NOMO-1 treated with DMSO at 0.1 percent for 48 hours (cell line): Measurements from ENCODE around the gene ATP1A2.

Experiments
- DNase-seq: peaks from one replicate; lab custom pipeline; 2025; ENCODE audit not compliant: unreplicated experiment; lab: John Stamatoyannopoulos, UW

ATP1A2 gene

DNA sequence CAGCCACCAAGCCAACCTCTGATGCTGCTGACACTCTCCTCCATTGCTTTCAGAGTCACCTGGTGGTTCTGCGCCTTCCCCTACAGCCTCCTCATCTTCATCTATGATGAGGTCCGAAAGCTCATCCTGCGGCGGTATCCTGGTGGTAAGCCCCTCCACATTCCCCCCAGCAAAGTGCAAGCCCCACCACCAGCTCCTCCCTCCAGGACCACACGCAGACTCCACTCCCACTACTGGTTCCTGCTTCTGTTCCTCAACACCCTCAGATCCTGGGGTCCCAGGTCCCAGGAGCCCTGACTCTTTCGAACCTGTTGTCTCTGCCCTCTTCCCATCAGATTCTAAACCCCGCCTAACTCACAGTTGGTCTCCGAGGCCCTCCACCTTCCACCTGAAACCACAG, 24.3 kb downstream of the ATP1A2 start:
- DNase-seq: no peak

DNA sequence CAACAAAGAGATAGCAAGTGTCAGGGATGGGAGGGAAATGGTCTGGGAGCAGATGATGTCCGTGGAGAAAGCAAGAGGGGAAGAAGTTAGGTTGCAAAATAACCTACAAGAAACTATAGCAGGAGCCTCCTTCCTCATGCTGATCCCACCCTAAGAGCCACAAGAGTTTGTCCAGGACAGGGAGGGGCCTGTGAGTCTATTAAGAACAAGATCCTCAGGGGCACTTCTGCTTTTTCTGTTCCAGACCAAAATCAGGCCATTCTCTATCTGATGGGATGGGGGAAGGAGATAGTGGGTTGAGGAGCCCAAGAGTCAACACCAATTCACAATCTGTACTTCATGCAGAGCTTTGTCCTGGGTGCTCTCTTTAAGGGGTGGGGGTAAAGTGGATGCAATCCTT, 28.1 kb downstream of the ATP1A2 start:
- peak; percentile 94 for DNase-seq

- DNase-seq: no peak
These were observed 29.4 kb downstream of the ATP1A2 start for GRCh38 chr1:160144921-160145320.

- DNase-seq: no peak
These were observed 30.5 kb downstream of the ATP1A2 start for GRCh38 chr1:160146107-160146506.

DNA sequence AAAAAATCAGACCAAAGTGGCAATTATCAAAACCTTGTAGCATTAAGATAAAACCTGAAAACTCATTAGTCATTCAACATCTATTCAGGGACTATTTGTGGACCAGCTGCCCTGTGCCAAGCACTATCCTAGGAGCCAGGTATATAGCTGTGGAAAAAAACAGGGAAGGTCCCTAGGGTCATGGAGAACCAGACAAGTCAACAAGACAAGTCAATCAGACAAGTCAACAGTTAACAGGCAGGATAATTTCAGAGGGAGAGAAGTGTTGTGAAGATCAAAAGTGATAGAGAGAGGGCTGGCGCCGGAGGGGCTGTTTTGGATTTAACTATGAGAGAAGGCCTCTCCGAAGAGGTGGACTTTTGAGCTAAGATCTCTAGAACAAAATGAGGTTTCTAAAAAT, 32.6 kb downstream of the ATP1A2 start:
- no peak for DNase-seq

GRCh38 chr1:160149233-160149632, 33.7 kb downstream of the ATP1A2 start:
- DNase-seq: no peak

DNA sequence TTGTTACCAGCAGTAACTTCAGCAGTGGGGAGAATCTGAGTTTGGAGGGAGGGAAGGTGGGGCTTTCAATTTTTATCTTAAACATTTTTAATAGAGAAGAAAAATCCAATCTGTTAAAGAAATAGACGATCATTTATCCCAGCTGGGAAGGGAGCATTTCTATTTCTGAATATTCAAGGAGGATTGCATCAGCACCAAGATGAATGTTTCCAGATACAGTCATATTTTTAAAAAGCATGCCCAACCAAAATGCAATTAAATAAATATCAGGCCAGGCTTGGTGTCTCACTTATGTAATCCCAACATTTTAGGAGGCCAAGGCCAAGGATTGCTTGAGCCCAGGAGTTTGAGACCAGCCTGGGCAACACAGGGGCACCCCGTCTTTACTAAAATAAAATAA, 34.2 kb downstream of the ATP1A2 start:
- DNase-seq: no peak

DNA sequence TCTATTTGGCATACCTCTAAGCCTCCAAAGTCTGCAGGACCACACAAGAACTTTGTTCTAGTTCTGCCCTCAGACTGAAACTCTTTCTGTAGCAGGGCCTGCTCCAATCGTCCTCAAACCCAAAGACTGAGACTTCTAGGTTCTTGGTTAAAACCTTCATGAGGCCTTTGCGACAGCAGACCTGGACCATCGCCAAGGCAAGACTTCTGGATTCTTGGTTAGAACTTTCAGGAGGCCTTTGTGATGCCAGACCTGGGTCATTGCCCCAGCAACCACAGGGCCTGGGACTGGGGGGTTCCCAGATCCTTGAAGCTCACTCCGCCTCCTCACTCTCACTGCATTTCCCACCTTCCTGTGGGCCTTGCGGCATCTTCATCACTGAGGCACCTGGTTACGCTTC, 35.7 kb downstream of the ATP1A2 start, which contains the start of gene ATP1A4:
ATP1A4 (plus strand) TSS at position 301 of the 400 bp plus-strand sequence. CDS start 438 bp downstream, outside the sequence.
- no peak for DNase-seq

DNA sequence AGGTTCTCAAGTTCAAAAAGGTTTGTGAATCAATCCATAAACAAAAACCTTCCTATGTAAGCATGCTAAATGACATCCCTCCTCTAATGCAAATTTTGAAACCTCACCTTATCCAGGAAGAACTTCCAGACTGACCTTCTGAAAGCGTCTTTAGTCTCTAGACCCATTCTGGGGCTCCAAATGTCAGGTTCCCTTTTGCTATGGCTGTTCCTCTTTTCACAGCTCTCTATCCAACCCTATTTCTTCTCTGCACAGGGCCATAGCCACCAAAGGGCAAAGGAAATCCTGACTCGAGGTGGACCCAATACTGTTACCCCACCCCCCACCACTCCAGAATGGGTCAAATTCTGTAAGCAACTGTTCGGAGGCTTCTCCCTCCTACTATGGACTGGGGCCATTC, 39.2 kb downstream of the ATP1A2 start:
- DNase-seq: no peak

DNA sequence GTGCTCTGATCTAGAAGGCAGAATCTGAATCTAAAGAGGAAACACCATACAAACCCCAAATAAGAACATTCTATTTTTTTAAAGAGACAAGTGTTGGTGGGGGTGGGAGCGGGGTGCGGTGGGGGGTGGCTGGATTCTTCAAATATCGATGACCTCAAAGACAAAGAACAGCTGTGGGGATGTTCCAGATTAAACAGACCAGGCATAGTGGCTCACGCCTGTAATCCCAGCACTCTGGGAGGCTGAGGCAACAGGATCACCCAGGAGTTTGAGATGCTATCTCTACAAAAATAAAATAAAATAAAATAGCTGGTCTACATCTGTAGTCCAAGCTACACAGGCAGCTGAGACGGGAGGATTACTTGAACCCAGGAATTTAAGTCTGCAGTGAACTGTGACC, 40.8 kb downstream of the ATP1A2 start:
- DNase-seq: no peak

GRCh38 chr1:160157174-160157573, 41.6 kb downstream of the ATP1A2 start:
- DNase-seq: no peak

DNA sequence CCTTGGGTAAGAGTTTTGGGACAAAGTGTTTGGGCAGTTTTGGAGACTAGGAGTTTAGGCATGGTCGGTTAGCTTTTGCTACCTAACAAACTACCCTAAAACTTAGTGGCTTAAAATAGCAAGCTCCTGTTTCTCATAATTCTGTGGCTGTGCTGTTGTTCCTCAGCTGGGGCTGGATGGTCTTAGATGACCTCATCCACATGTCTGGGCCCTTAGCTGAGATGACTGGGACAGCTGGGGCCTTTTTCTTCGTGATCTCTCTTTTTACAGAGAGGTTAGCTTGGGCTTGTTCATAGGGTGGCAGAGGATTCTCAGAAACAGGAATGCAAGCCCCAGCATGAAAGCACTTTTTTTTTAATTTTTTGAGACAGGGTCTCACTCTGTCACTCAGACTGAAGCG, 42.5 kb downstream of the ATP1A2 start:
- no peak for DNase-seq

GRCh38 chr1:160158534-160158933, 43.0 kb downstream of the ATP1A2 start:
- DNase-seq: no peak

GRCh38 chr1:160159846-160160245, 44.3 kb downstream of the ATP1A2 start:
- no peak for DNase-seq

DNA sequence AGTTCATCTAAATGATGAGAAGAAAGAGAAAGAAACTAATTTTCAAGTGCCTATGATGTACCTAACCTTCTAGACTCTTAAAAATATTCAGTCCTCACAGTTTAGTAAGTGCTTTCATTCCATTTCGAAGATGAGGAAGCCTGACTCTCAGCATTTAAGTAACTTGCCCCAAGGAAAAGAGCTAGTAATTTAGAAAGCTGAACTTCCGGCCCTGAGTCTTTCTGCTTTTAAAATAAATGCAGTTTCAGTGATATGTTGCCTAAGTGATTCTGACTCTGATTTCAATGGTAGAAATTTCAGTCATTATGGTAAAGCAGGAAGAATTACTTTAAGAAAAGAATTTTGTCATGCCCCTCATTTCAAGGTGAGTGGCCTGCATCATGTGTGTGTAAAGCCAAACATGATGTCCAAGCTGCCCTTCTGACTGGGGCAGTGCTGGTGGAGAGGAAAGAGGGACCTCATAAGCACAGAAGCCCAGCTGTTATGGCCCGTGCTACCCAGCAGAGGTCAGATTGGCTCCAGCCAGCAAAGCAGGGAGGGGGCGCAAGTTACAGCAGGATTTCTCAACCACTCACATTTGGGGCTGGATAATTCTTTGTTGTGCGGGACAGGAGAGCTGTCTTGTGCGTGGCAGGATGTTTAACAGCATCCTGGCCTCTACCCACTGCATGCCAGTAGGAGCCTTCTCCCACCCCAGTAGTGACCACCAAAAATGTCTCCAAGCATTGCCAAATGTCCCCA, 46.6 kb downstream of the ATP1A2 start:
- DNase-seq: no peak

DNA sequence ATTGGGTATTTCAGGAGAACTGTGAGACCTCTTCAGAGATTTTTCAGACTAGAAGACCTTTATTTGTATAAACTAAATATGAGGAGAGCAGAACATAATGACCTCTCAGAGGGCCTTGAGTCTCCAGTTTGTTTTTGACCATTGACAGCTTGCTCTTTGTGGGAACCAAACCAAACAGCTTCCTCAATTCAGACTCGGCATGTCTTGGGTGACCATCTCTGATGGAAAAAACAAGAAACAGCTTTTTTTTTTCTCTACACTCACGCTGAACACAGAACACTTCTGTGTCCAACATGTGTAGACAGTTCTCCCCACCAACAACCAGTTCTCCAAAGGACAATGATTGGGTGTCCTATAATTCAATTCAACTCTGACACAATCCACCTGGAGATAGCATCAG, 47.4 kb downstream of the ATP1A2 start:
- DNase-seq: peak; percentile 10

GRCh38 chr1:160163615-160164014, 48.1 kb downstream of the ATP1A2 start:
- DNase-seq: no peak

- no peak for DNase-seq
These were observed 48.6 kb downstream of the ATP1A2 start for GRCh38 chr1:160164121-160164520.

DNA sequence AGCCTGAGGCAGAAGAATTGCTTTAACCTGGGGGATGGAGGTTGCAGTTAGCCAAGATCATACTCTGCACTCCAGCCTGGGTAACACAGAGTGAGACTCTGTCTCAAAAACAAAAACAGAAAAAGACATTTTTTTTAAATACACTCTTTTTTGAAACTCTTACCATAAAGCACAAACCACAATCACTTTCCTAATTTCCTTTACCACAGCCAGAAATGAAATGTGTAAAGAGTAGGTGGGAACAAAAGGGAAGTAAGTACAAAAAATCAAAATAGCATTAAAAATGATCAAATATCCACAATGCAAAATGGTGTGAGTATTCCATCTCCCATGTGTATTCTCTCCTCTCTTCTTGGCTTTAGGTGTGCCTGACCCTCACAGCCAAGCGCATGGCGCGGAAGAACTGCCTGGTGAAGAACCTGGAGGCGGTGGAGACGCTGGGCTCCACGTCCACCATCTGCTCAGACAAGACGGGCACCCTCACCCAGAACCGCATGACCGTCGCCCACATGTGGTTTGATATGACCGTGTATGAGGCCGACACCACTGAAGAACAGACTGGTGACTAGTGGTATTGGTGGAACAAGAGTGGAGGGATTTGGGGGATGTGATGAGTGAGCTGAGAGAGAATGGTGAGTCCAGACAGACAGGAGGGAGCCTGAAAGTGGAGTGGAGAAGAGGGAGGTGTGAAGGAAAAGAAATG, 50.8 kb downstream of the ATP1A2 start:
- peak; percentile 77 for DNase-seq

GRCh38 chr1:160167056-160167455, 51.5 kb downstream of the ATP1A2 start:
- DNase-seq: no peak

GRCh38 chr1:160167580-160167979, 52.0 kb downstream of the ATP1A2 start:
- no peak for DNase-seq

DNA sequence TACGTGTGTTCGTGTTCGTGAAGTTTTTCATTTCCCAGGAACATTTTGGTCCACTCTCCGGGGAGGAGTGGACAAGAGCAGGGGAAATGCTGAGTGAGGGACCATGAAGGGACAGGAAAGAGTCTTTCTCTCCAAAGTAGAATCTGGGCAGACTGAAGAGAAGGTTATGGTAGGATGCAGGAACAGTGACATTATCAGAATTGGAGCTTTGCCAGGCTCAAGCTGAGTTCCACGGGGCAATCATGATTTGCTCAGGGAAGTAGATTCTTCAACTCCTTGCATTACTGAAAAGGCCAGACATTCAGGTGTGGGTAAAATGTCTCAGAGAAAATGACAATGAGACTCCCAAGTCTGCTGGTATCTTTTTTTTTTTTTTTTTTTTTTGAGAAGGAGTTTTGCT, 52.5 kb downstream of the ATP1A2 start:
- no peak for DNase-seq
